Nucleus accumbens (tissue), 56 donors: ENCODE results near the gene GABRB3.
"Not testable (repeated sequence)": the region's sequence is repeated elsewhere in the genome, so short reads cannot be mapped to it uniquely, and the experiment has no call there.

ENCODE experiments used
- DNase-seq, 56 donors: peaks; one replicate each; lab custom pipeline; 2025; lab: John Stamatoyannopoulos, UW

GABRB3 gene

GRCh38 chr15:26738996-26739395, 33.9 kb downstream of the GABRB3 start:
- DNase-seq, result no peak

GRCh38 chr15:26736502-26737248, 36.2 kb downstream of the GABRB3 start:
- no peak for DNase-seq

- no peak for DNase-seq
Observed at GRCh38 chr15:26731965-26732364, 40.9 kb downstream of the GABRB3 start.

- no peak for DNase-seq
Observed at GRCh38 chr15:26729581-26729980, 43.3 kb downstream of the GABRB3 start.

- DNase-seq, result no peak
Observed at GRCh38 chr15:26729030-26729429, 43.8 kb downstream of the GABRB3 start.

- no peak for DNase-seq
Observed at GRCh38 chr15:26724381-26725150, 48.3 kb downstream of the GABRB3 start.

GRCh38 chr15:26722621-26723160, 50.2 kb downstream of the GABRB3 start:
- DNase-seq, result peak in 26 of 56 donors; percentile 10 to 78 (median 34)

GRCh38 chr15:26721232-26721967, 51.5 kb downstream of the GABRB3 start:
- no peak for DNase-seq

GRCh38 chr15:26720546-26720945, 52.3 kb downstream of the GABRB3 start:
- DNase-seq, result no peak

GRCh38 chr15:26719866-26720265, 53.0 kb downstream of the GABRB3 start:
- not testable (repeated sequence) for DNase-seq

- peak in 18 of 56 donors; percentile 3 to 63 (median 25) for DNase-seq
Observed at GRCh38 chr15:26716069-26716468, 56.8 kb downstream of the GABRB3 start.

- no peak for DNase-seq
Observed at GRCh38 chr15:26713498-26713897, 59.4 kb downstream of the GABRB3 start.

GRCh38 chr15:26712335-26712734, 60.5 kb downstream of the GABRB3 start:
- no peak for DNase-seq

GRCh38 chr15:26711445-26711844, 61.4 kb downstream of the GABRB3 start:
- DNase-seq, result no peak

GRCh38 chr15:26702381-26702780, 70.5 kb downstream of the GABRB3 start:
- DNase-seq, result no peak

GRCh38 chr15:26698555-26698954, 74.3 kb downstream of the GABRB3 start:
- no peak for DNase-seq

GRCh38 chr15:26697913-26698312, 75.0 kb downstream of the GABRB3 start:
- DNase-seq, result peak in 9 of 56 donors; percentile 6 to 58 (median 15)

GRCh38 chr15:26691249-26691648, 81.6 kb downstream of the GABRB3 start:
- DNase-seq, result no peak

- no peak for DNase-seq
Observed at GRCh38 chr15:26690778-26691177, 82.1 kb downstream of the GABRB3 start.

- no peak for DNase-seq
Observed at GRCh38 chr15:26689462-26689861, 83.4 kb downstream of the GABRB3 start.
